ENCODE results near the gene C21orf58.

C21orf58 gene

GRCh38 chr21:46269466-46269865 lies 54.2 kb downstream of the C21orf58 start:
- DNase-seq (ENCODE audit: low read depth) = no peak
- H3K4me3 ChIP-seq (ENCODE audit: low read depth, low read length) = no peak overlapping the region

GRCh38 chr21:46268371-46268770 lies 55.3 kb downstream of the C21orf58 start:
- no peak for DNase-seq (ENCODE audit: low read depth)
- H3K4me3 ChIP-seq (ENCODE audit: low read depth, low read length) = no peak overlapping the region

- no peak overlapping the region for H3K4me3 ChIP-seq (ENCODE audit: low read depth, low read length)
- no peak for DNase-seq (ENCODE audit: low read depth)
These were observed 56.7 kb downstream of the C21orf58 start for GRCh38 chr21:46266946-46267345.

DNA sequence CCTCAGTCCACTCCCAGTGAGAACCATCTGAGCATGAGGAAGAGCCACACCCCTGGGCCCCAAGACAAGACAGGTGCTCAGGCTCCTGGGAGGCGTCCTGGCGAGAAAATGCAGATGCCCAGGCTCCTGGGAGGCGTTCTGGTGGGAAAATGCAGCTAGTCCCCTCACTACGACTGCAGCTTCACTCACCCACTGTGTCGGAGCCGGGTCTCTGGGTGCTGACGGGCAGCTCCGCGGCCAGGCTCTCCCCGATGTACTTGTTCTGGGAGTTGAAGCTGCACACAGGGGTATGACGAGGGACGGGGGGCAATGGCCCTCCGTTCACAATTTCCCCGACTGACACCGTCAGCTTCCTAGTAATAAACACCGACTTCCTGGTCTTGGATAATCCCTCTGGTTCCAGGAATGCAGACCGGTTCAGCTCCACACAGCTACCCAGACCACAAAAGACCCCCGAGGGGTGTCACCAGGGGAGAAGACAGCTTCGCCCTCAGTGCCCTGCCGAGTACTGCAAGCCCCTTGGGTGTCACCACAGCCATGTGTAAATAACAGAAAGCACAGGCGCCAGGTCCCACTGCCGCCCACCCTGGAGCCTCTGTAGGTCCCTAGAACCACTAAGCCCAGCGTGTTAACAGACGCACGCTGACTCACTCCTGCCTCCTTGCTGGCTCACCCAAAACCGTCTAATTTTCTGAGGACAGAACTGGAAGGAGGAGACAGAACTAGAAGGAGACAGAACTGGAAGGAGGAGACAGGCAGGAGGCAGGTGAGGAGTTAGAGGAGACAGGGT lies 57.7 kb downstream of the C21orf58 start:
- H3K4me3 ChIP-seq (ENCODE audit: low read depth, low read length) = no peak overlapping the region
- DNase-seq (ENCODE audit: low read depth) = no peak

GRCh38 chr21:46264690-46265144 lies 59.0 kb downstream of the C21orf58 start:
- no peak for DNase-seq (ENCODE audit: low read depth)
- H3K4me3 ChIP-seq (ENCODE audit: low read depth, low read length) = no peak overlapping the region

- no peak overlapping the region for H3K4me3 ChIP-seq (ENCODE audit: low read depth, low read length)
- DNase-seq (ENCODE audit: low read depth) = no peak
These were observed 59.5 kb downstream of the C21orf58 start for GRCh38 chr21:46264046-46264689.

GRCh38 chr21:46256501-46256994 lies 67.1 kb downstream of the C21orf58 start:
- H3K4me3 ChIP-seq (ENCODE audit: low read depth, low read length) = no peak overlapping the region
- no peak for DNase-seq (ENCODE audit: low read depth)

- H3K4me3 ChIP-seq (ENCODE audit: low read depth, low read length) = no peak overlapping the region
- no peak for DNase-seq (ENCODE audit: low read depth)
These were observed 67.8 kb downstream of the C21orf58 start for GRCh38 chr21:46255758-46256337.

DNA sequence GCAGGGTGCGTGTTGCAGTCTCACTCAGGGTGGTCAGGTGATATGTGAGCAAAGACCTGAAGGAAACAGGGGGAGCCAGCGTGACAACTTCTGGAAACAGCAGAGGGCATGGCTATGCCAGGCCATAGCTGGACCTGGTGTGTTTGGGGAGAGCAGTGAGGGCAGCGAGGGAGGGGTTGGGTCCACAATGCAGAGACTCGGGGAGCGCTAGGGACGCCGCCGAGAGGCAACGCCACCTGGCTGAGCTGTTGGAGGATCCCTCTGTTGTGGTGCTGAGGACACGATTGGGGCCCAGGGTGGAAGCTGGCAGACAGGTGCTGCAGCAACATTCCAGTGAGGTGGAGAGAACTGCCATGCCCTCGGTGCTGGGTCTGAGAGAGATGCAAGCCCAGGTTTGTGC lies 68.5 kb downstream of the C21orf58 start:
- DNase-seq (ENCODE audit: low read depth) = no peak
- no peak overlapping the region for H3K4me3 ChIP-seq (ENCODE audit: low read depth, low read length)

- H3K4me3 ChIP-seq (ENCODE audit: low read depth, low read length) = no peak overlapping the region
- no peak for DNase-seq (ENCODE audit: low read depth)
These were observed 69.3 kb downstream of the C21orf58 start for GRCh38 chr21:46254208-46254975.

GRCh38 chr21:46253610-46254124 lies 70.0 kb downstream of the C21orf58 start:
- no peak for DNase-seq (ENCODE audit: low read depth)
- no peak overlapping the region for H3K4me3 ChIP-seq (ENCODE audit: low read depth, low read length)

- no peak for DNase-seq (ENCODE audit: low read depth)
- H3K4me3 ChIP-seq (ENCODE audit: low read depth, low read length) = no peak overlapping the region
These were observed 70.8 kb downstream of the C21orf58 start for GRCh38 chr21:46252840-46253239.
